HCT116 (cell line): Measurements from ENCODE around the gene FRMD4B. TPM values are rescaled to one million over a fixed set of nuclear protein-coding genes. Genes with fewer than 3 reads are reported as not detected.

Experiments used
- ATAC-seq: fragments of 200-7000 bp; cut with Tn5 transposase; 2 replicates; pipeline ENCODE4 v1.9.1; 2020; ENCODE audit warnings: mild to moderate bottlenecking, moderate library complexity
- BruUV-seq: library from RNA; stranded (reverse); fragments of 400-500 nt; replicated peaks from 2 replicates; lab custom pipeline; 2021; lab: Mats Ljungman, UMichigan
- CTCF ChIA-PET: fragments of 300-600 bp; sonication (Branson Sonifier 250); formaldehyde crosslinking; loops from one replicate; lab custom pipeline; 2021; ENCODE audit warnings: antibody characterized with exemption; lab: Charles Lee
- POLR2A ChIA-PET: fragments of 300-600, 350-600 bp; sonication (Branson Sonifier 250); formaldehyde crosslinking; loops from one replicate; lab custom pipeline; 2021; ENCODE audit warnings: antibody characterized with exemption; lab: Charles Lee
- RAD21 ChIA-PET, 2 experiments: fragments of 300-600 bp; sonication (Branson Sonifier 250); formaldehyde crosslinking; loops; one replicate each; lab custom pipeline; 2023; ENCODE audit warnings: low total read pairs in 2 of 2; ENCODE audit not compliant: uncharacterized antibody in 2 of 2, unreplicated experiment in 2 of 2, low non-redundant PET in 1 of 2; lab: Charles Lee
- DNase-seq: peaks from one replicate; pipeline ENCODE4 v3.0.0-alpha.2; 2010; ENCODE audit warnings: low read depth, low spot score
- H2AFZ ChIP-seq: fragments of 200-600 bp; shearing (Covaris generic), sonication (generic); 2 replicates; pipeline ENCODE4 v1.6.1; 2017; ENCODE audit warnings: low read depth, mixed run types, mixed read lengths, antibody characterized with exemption, low read length; ENCODE audit not compliant: poor library complexity, severe bottlenecking
- H3K27ac ChIP-seq: 2 replicates; pipeline ENCODE4 v1.5.1; 2012; ENCODE audit warnings: low read depth, low read length
- H3K27me3 ChIP-seq: fragments of 200-600 bp; sonication (generic); 2 replicates; pipeline ENCODE4 v1.6.1; 2016; ENCODE audit warnings: mixed run types, low read length, mixed read lengths; ENCODE audit not compliant: insufficient read depth
- H3K36me3 ChIP-seq, 2 experiments: fragments of 200-500 bp in 1 of 2; fragments of 200-600 bp in 1 of 2; sonication (Bioruptor generic) in 1 of 2; sonication (generic) in 1 of 2; 2 replicates each; pipeline versions ENCODE4 v1.5.1 to v1.6.1; 2014 to 2016; ENCODE audit warnings: low read length in 2 of 2, inconsistent platforms in 1 of 2, mixed read lengths in 1 of 2, mixed run types in 1 of 2; ENCODE audit not compliant: insufficient read depth in 2 of 2, control insufficient read depth in 1 of 2
- H3K4me1 ChIP-seq, 2 experiments: fragments of 200-600 bp in 1 of 2; sonication (generic) in 1 of 2; 2 replicates each; pipeline versions ENCODE4 v1.5.1 to v1.6.1; 2012 to 2017; ENCODE audit warnings: low read length in 2 of 2, inconsistent platforms in 1 of 2, mild to moderate bottlenecking in 1 of 2, mixed read lengths in 1 of 2, mixed run types in 1 of 2, moderate library complexity in 1 of 2; ENCODE audit not compliant: insufficient read depth in 2 of 2, control insufficient read depth in 1 of 2
- H3K4me2 ChIP-seq: fragments of 200-600 bp; sonication (generic); 2 replicates; pipeline ENCODE4 v1.6.1; 2017; ENCODE audit warnings: mixed run types, low read length, mixed read lengths
- H3K4me3 ChIP-seq, 2 experiments: fragments of 200-600 bp in 1 of 2; sonication (generic) in 1 of 2; replicated peaks in 1 of 2; 2 replicates each; pipeline ENCODE4 v1.5.1; 2011 to 2016; ENCODE audit warnings: low read length in 2 of 2, control low read depth in 1 of 2, low read depth in 1 of 2, mild to moderate bottlenecking in 1 of 2, mixed read lengths in 1 of 2, mixed run types in 1 of 2
- H3K79me2 ChIP-seq: fragments of 200-600 bp; sonication (generic); 2 replicates; pipeline ENCODE4 v1.6.1; 2017; ENCODE audit warnings: mild to moderate bottlenecking, mixed run types, low read length, moderate library complexity, mixed read lengths; ENCODE audit not compliant: insufficient read depth
- H3K9ac ChIP-seq: fragments of 200-600 bp; sonication (generic); 2 replicates; pipeline ENCODE4 v1.6.1; 2016; ENCODE audit warnings: low read length, mixed read lengths
- H3K9me2 ChIP-seq: fragments of 200-600 bp; sonication (generic), shearing (Covaris generic); 2 replicates; pipeline ENCODE4 v1.6.1; 2017; ENCODE audit warnings: mixed run types, mild to moderate bottlenecking, moderate library complexity; ENCODE audit not compliant: insufficient read depth
- H3K9me3 ChIP-seq, 2 experiments: fragments of 200-500 bp in 1 of 2; fragments of 200-600 bp in 1 of 2; sonication (Bioruptor generic) in 1 of 2; sonication (generic) in 1 of 2; 2 replicates each; pipeline ENCODE4 v1.6.1; 2014 to 2017; ENCODE audit warnings: low read length in 2 of 2, mixed read lengths in 2 of 2, inconsistent platforms in 1 of 2, low read depth in 1 of 2, mild to moderate bottlenecking in 1 of 2, mixed run types in 1 of 2, moderate library complexity in 1 of 2; ENCODE audit not compliant: control insufficient read depth in 1 of 2, insufficient read depth in 1 of 2
- H4K20me1 ChIP-seq: fragments of 200-600 bp; sonication (generic), shearing (Covaris generic); 2 replicates; pipeline ENCODE4 v1.6.1; 2017; ENCODE audit warnings: mixed run types, mild to moderate bottlenecking, moderate library complexity; ENCODE audit not compliant: insufficient read depth
- ATF3 ChIP-seq: IDR thresholded peaks from 2 replicates; pipeline ENCODE4 v1.6.1; 2012
- CBX3 ChIP-seq: IDR thresholded peaks from 2 replicates; pipeline ENCODE4 v1.6.1; 2012; ENCODE audit warnings: low read depth
- CEBPB ChIP-seq: IDR thresholded peaks from 2 replicates; pipeline ENCODE4 v1.6.1; 2012; ENCODE audit warnings: low read depth
- CTCF ChIP-seq, 3 experiments: fragments of 200-600 bp in 1 of 3; sonication (generic) in 1 of 3; IDR thresholded peaks in 2 of 3; conservative IDR thresholded peaks in 1 of 3; 2 replicates each; pipeline ENCODE4 v1.5.1; 2012 to 2017; ENCODE audit warnings: low read depth in 2 of 3, low read length in 2 of 3, antibody characterized with exemption in 1 of 3, borderline replicate concordance in 1 of 3, control low read depth in 1 of 3, mild to moderate bottlenecking in 1 of 3, mixed read lengths in 1 of 3, mixed run types in 1 of 3, moderate library complexity in 1 of 3; ENCODE audit not compliant: insufficient read depth in 1 of 3
- EGR1 ChIP-seq: IDR thresholded peaks from 2 replicates; pipeline ENCODE4 v1.6.1; 2012; ENCODE audit warnings: low read depth
- ELF1 ChIP-seq: IDR thresholded peaks from 2 replicates; pipeline ENCODE4 v1.6.1; 2012; ENCODE audit warnings: low read depth, borderline replicate concordance
- EZH2 ChIP-seq: fragments of 200-600 bp; sonication (generic); IDR thresholded peaks from 2 replicates; pipeline ENCODE4 v1.6.1; 2017; ENCODE audit warnings: antibody characterized with exemption, mixed run types
- FOSL1 ChIP-seq: IDR thresholded peaks from 2 replicates; pipeline ENCODE4 v1.6.1; 2012; ENCODE audit warnings: low read depth
- POLR2A ChIP-seq: IDR thresholded peaks from 2 replicates; pipeline ENCODE4 v1.7.0; 2011; ENCODE audit warnings: borderline replicate concordance; ENCODE audit not compliant: insufficient read depth, insufficient read length; ENCODE audit errors: extremely low read depth
- REST ChIP-seq: IDR thresholded peaks from 2 replicates; pipeline ENCODE4 v1.6.1; 2012; ENCODE audit warnings: low read depth
- SIN3A ChIP-seq: IDR thresholded peaks from 2 replicates; pipeline ENCODE4 v1.6.1; 2012; ENCODE audit warnings: low read depth
- SP1 ChIP-seq: IDR thresholded peaks from 2 replicates; pipeline ENCODE4 v1.6.1; 2012; ENCODE audit warnings: low read depth
- ZFX ChIP-seq: fragments of 450-650 bp; IDR thresholded peaks from 2 replicates; pipeline ENCODE4 v1.6.1; 2017
- ZNF274 ChIP-seq: fragments of 200-500 bp; sonication (Bioruptor generic); IDR thresholded peaks from 2 replicates; pipeline ENCODE4 v1.6.1; 2014; ENCODE audit warnings: mild to moderate bottlenecking, low read depth, low read length, inconsistent platforms
- intact Hi-C: fragments of 100-400 bp; cut with micrococcal nuclease; formaldehyde crosslinking; loops from 2 replicates; pipeline ENCODE4 v1.10.0; 2022
- total RNA-seq: library from RNA; stranded (reverse); gene quantifications from one replicate; pipeline ENCODE4 v1.2.1, GENCODE V29; 2021; ENCODE audit not compliant: unreplicated experiment

Gene FRMD4B
- total RNA-seq, 1 experiment from 2014 or later, result 2.0 TPM

- Histone ChIP-seq H3K79me2 (no peaks in the 10 kb centered on the region), H3K9me2 (no peaks in the 10 kb centered on the region), H2AFZ (no peak overlapping the region), H3K4me3 (no peak overlapping the region), H3K9ac (no peak overlapping the region), H3K27me3 (no peaks in the 10 kb centered on the region), H4K20me1 (no peaks in the 10 kb centered on the region), H3K4me2 (no peak overlapping the region), H3K4me1 (peaks cover 0 to 10% of the 10 kb centered on the region in 2 experiments; a peak in 1 of 4 replicates), H3K36me3 (no peaks in the 10 kb centered on the region), H3K27ac (no peak overlapping the region), H3K9me3 (no peaks in the 10 kb centered on the region)
- BruUV-seq, result no TSS peak
- TF ChIP-seq ZFX (no peak), EZH2 (no peak), CTCF (IDR thresholded peaks at IDR 0.05 in 2 of 3, conservative IDR thresholded peaks at IDR 0.05 in 1 of 3; ENCODE audit: borderline replicate concordance in 1 of 3, insufficient read depth in 1 of 3, low read depth in 2 of 3, low read length in 2 of 3) (no peak), ELF1 (no peak), SIN3A (no peak), FOSL1 (no peak), CBX3 (no peak), REST (no peak), SP1 (no peak), CEBPB (no peak), ATF3 (no peak), POLR2A (no peak), ZNF274 (no peak), EGR1 (no peak)
- ATAC-seq (no peak), DNase-seq (no peak)
- ChIA-PET POLR2A (no interaction called here), CTCF (no interaction called here), RAD21 (no interaction called here)
- intact Hi-C loops, result no loop called here
Measured at GRCh38 chr3:69290430-69290829, 95.5 kb downstream of the FRMD4B start.
